ENCODE measurements around the gene ING2. TPM values are rescaled to one million over a fixed set of nuclear protein-coding genes. Genes with fewer than 3 reads are reported as not detected.

Gene ING2, protein sequence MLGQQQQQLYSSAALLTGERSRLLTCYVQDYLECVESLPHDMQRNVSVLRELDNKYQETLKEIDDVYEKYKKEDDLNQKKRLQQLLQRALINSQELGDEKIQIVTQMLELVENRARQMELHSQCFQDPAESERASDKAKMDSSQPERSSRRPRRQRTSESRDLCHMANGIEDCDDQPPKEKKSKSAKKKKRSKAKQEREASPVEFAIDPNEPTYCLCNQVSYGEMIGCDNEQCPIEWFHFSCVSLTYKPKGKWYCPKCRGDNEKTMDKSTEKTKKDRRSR
- total RNA-seq = 3.3 and 7.5 TPM in 2 replicates

DNA sequence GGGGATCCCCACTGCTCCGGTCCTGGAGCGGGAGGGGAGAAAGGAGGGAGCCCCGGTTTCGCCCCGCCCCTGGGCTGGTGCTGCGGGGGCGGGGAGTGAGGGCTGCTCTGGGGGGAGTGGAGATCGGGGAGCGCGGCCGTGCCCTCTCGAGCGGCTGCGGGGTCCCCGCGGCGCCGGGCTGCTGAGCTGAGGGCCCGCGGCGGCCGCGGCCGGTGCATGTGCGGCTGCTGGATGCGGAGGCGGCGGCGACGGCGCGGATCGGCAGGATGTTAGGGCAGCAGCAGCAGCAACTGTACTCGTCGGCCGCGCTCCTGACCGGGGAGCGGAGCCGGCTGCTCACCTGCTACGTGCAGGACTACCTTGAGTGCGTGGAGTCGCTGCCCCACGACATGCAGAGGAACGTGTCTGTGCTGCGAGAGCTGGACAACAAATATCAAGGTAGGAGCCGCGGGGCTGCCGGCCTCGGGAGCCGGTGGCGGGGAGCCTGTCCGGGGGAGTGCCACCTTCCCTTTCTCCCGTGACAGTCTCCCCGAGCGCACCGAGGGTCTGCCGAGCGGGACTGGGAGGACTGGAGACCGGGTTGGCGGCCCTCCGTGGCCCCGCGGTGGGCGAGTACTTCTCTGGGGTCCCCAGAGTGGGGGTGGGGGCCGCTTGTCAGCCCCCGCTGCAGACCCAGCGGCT is at the start of gene ING2:
Gene ING2, plus strand, starts transcription at position 129 of the 681 bp plus-strand sequence. Its CDS starts 138 bp downstream, at position 267.

Other genes with a start within 250 kb of the ING2 start
- 0.10 TPM in 1 of 2 replicates, not detected in the other for gene CLDN22, start 184.8 kb upstream of the ING2 start, total RNA-seq
- not detected in 2 replicates for gene CLDN24, start 182.6 kb upstream of the ING2 start, total RNA-seq
- gene CDKN2AIP, start 60.4 kb upstream of the ING2 start, total RNA-seq = 12.7 and 16.3 TPM in 2 replicates
- gene RWDD4, start 154.1 kb downstream of the ING2 start, total RNA-seq = 13.7 and 19.2 TPM in 2 replicates
- 40.0 and 43.8 TPM in 2 replicates for gene TRAPPC11, start 154.2 kb downstream of the ING2 start, total RNA-seq